ENCODE measurements around the gene NT5DC4.
"Not testable (repeated sequence)": the region's sequence is repeated elsewhere in the genome, so short reads cannot be mapped to it uniquely, and the experiment has no call there.

NT5DC4 gene

GRCh38 chr2:112703684-112704083 lies 17.1 kb upstream of the NT5DC4 start:
- no peak overlapping the region for H3K4me3 ChIP-seq (ENCODE audit: low read depth, low read length)
- ChIA-PET CTCF (interaction anchor here (1.2 to 2.1 kb wide), 2 partner anchors 23 to 104 kb away, joined by 4 to 7 read pairs; no protein-coding TSS in a partner anchor), POLR2A (no interaction called here)
- no peak for TF ChIP-seq CTCF (IDR thresholded peaks at IDR 0.05; ENCODE audit: insufficient read depth, low read length, missing control alignments)
- DNase-seq (ENCODE audit: low read depth, low spot score), result no peak

GRCh38 chr2:112705575-112705974 lies 15.2 kb upstream of the NT5DC4 start:
- H3K4me3 ChIP-seq (ENCODE audit: low read depth, low read length), result no peak overlapping the region
- POLR2A ChIA-PET, result no interaction called here
- CTCF ChIA-PET, result interaction anchor here (1.4 to 5.3 kb wide), 5 partner anchors 10 to 106 kb away, joined by 3 to 34 read pairs (median 8); no protein-coding TSS in a partner anchor
- no peak for TF ChIP-seq CTCF (IDR thresholded peaks at IDR 0.05; ENCODE audit: insufficient read depth, low read length, missing control alignments)
- DNase-seq (ENCODE audit: low read depth, low spot score), result no peak

- CTCF ChIA-PET, result interaction anchor here (1.2 to 5.3 kb wide), 6 partner anchors 9 to 122 kb away, joined by 3 to 34 read pairs (median 6); partner anchors contain the start of gene CHCHD5
- DNase-seq (ENCODE audit: low read depth, low spot score), result no peak
- TF ChIP-seq CTCF (IDR thresholded peaks at IDR 0.05; ENCODE audit: insufficient read depth, low read length, missing control alignments), result no peak
Observed at GRCh38 chr2:112706170-112706664, 14.6 kb upstream of the NT5DC4 start.

GRCh38 chr2:112706947-112707346 lies 13.9 kb upstream of the NT5DC4 start:
- POLR2A ChIA-PET; DNase-seq (ENCODE audit: low read depth, low spot score); H3K4me3 ChIP-seq (ENCODE audit: low read depth, low read length): not testable (repeated sequence)
- CTCF ChIA-PET, result interaction anchor here (1.2 to 5.3 kb wide), 6 partner anchors 8 to 122 kb away, joined by 3 to 34 read pairs (median 6); partner anchors contain the start of gene CHCHD5

More at GRCh38 chr2:112706170-112706664, 14.6 kb upstream of the NT5DC4 start:
- POLR2A ChIA-PET, result no interaction called here
- no peak overlapping the region for H3K4me3 ChIP-seq (ENCODE audit: low read depth, low read length)

- ChIA-PET POLR2A (no interaction called here), CTCF (interaction anchor here (1.3 to 5.3 kb wide), 3 partner anchors 14 to 17 kb away, joined by 3 to 34 read pairs (median 24); no protein-coding TSS in a partner anchor)
- no peak overlapping the region for H3K4me3 ChIP-seq (ENCODE audit: low read depth, low read length)
- no peak for TF ChIP-seq CTCF (IDR thresholded peaks at IDR 0.05; ENCODE audit: insufficient read depth, low read length, missing control alignments)
- no peak for DNase-seq (ENCODE audit: low read depth, low spot score)
Observed at GRCh38 chr2:112708968-112709367, 11.9 kb upstream of the NT5DC4 start.

- no peak overlapping the region for H3K4me3 ChIP-seq (ENCODE audit: low read depth, low read length)
- CTCF ChIA-PET, result interaction anchor here (5.3 kb wide), 1 partner anchor 17 kb away, joined by 34 read pairs; no protein-coding TSS in a partner anchor
- DNase-seq (ENCODE audit: low read depth, low spot score), result no peak
- TF ChIP-seq CTCF (IDR thresholded peaks at IDR 0.05; ENCODE audit: insufficient read depth, low read length, missing control alignments), result no peak
- POLR2A ChIA-PET, result no interaction called here
Observed at GRCh38 chr2:112709703-112710102, 11.1 kb upstream of the NT5DC4 start.

Data from AG04449 (cell line).